ENCODE data around the gene HEXA.

Gene HEXA

DNA sequence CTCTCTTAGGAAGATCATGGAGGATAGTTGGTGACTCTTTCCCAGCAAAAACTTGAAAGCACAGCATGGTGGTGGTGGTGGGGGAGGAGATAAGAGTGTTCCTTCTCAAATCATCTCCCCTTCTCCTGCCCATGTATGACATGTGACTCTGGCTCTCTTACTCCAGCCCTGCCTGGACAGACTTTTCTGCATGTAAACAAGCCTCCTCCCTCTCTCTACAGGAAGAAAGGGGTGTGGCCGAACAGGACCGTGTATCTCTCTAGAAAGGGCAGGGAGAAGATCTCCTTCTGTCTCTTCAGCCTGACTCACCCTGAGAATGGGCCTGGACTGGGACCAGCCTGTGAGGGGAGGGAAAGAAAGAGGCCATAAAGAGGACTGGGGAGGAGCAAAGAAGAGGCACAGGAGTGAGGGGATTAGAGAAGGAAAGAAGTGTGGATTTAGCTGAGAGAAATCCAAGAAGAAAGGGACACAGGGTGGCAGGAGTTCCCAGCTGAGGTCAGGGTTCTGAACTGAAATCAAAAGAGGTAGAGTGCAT, 57.3 kb downstream of the HEXA start:
- no peak for DNase-seq

DNA sequence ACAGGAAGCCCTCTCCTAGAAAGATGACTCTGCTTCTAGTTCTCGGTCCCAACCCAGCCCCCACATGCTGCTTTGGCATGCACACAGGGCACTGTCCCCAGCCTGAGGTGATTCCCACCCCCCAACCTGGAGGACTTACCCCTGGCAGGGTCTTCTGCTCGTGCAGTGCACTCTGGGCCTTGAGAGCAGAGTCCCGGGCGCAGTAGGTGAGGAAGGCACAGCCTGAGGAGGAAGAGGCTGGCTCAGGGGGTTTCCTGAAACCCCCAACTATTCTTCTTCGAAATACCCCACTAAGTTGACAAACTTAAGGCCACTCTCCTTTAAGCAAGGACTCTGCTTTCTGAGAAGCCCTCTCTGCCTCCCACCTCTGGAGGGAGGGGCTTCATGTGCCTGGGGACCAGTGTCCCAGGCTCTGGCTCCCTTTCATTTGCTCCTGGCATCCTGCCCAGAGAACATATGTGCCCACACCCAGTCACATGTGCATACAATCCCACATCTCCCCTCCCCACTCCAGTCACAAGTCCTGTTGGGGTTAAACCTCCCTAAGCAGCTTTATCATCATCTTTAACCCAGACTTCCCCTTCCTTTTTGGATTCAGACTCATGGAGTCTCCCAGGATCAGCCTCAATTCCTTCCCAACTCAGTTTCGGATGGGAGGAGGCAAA, 60.0 kb downstream of the HEXA start:
- DNase-seq: no peak

DNA sequence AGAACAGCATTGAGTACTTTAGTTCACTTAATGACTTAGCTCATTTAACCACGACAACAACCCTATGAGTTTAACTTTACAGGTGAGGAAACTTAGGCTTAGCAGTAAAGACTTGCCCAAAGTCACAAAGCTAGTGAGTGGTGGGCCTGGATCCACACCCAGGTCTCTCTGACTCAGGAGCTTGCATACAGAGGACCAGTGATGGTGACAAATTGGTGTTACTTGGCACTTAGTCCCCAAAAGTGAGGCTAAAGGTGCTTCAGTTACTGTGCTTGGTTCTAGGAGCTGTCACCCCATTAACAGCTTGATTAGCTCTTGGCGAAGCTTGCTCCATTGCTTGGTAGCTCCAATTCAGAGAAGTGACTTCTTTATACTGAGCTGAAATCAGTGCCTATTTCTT, 61.9 kb downstream of the HEXA start:
- no peak for DNase-seq

DNA sequence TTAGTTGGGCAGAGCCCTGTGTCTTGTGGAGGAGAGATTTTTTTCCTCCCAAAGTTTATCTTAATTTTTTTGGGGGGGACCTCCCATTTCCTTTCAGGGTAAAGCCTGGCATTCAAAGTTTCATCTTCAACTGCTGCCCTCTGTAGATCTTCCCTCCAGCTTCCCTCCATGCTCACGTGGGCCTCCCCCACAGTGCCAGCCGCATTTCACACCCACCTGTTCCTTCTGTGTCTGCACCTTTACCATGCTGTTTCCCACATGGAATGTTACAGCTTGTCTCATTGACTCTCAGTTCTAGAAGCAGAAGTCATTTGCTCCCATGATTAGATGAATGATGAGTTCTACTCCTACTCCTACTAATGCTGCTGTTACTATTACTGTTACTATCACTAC, 62.4 kb downstream of the HEXA start:
- DNase-seq: no peak

DNA sequence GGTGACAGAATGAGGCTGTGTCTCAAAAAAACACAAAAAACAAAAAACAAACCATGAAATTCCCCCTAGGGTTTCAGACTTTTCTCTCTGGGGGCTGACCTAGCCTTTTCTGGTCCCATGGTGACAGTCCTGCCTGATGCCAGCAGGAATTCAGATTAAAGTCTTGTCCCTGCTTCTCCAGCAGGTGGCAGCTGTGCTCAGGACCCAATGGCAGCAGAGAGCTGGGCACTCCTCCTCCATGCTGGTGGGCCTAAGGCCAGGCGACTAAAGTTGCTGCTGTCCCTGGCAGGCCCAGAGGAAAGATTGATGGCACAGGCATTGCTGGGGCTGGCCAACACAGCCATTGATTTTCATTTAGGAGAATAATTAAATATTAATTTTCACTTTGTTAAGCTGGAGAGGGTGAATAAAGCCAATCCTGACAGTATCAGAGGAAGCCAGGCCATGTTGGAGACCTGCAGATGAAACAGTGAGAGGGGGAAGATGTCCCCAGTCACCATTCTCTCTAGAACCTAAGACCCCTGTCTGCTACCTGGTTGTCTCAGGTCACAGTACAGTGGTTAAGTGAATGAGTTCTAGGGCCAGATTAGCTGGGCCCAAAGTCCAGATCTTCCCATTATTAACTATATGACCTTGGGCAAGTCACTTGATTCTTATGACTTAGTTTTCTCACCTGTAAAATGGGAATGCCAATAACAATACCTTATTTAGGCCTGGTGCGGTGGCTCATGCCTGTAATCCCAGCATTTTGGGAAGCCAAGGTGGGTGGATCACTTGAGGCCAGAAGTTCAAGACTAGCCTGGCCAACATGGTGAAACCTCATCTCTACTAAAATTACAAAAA, 63.0 kb downstream of the HEXA start:
- no peak for DNase-seq

DNA sequence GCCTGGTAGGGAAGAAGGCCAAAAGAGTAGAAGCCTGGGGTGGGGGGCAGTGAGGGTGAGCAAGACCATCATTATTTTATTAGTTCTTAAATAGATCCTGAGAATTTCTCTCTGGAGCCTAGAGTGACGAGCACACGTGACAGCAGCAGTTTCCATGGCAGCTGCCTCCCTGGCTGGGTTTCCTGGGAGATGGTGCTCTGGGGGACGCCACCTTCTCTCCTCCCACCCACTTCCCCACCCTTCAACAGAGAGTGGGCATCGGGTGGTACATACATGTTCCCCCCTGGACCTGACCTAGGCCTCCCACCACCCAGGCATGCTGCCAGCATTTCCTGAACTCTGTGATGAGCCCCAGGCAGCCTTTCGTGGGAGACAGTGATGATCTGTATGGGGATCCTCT, 68.8 kb downstream of the HEXA start:
- no peak for DNase-seq

DNA sequence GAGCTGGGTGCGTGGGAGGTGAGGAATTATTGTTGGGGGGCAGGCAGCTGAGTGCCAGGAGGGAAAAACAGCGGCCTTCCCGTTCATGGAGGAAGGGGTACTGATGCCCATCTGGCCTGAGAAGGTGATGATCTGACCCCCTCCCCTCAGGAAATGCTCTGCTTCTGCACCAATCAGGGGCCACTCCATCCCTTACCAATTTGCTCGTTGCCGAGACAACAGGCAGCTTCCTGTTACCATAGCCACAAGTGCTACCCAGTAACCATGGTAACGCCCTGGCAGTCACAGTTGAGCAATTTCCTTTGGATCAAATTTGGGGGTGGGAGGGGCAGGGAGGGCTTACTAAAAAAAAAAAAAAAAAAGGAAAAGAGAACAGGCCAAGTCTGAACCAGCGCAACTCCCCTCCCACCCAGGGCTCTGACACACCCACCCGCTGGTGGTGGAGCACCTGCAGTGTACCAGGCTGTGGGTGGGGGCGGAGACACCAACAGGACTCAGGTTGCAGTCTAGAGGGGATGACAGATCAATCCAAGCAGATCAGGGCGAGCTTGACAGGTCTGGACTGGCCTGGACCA, 69.5 kb downstream of the HEXA start:
- peak; percentile 21 for DNase-seq

DNA sequence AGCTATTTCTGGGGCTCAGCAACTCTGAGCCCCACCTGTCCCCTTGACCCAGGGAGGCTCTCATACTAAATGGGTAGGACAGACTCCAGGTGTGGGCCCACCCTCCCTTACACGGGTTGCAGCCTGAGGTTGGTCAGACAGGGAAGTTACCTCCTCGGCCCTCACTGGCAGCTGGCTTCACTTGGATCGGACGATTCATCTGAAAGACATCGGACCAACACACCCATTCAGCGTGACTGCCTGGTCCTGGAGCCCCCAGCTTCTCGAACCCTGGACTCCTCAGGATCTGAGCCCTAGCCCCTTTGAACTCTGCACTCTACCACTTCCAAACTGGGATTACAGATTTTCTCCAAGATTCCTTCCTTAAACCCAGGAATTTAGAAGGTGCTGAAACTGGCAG, 71.2 kb downstream of the HEXA start:
- DNase-seq: no peak

DNA sequence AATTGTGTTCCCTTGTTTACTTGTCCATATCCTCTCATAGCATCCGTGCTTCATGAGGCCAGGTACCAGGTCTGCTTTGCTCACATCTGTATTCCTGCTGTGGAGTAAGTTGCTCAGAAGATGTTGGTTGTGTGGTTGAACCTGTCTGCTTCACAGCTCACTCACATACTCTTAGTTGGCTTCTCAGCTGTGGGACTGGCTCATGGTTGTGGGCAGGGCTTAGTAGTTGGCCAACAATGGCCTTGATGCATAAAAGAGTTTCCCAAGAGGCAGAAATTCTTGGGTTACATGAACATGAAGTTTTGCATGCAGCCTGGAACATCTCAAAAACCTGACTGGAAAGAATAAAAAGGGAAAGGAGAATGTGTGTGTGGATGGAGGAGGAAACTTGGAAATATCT, 72.9 kb downstream of the HEXA start:
- no peak for DNase-seq
